Activated CD8-positive, alpha-beta memory T cell treated with anti-CD3 and anti-CD28 coated beads, Interleukin-2, amount 50 U/mL, for 24 hours (primary cell): ENCODE results near the gene BOC.

Experiments used
- DNase-seq: peaks from one replicate; pipeline ENCODE4 v3.0.0-alpha.2; 2020; ENCODE audit errors: extremely low read depth

The BOC gene

GRCh38 chr3:113185194-113185835 lies 26.0 kb upstream of the BOC start:
- DNase-seq, result no peak

- DNase-seq, result no peak
Measured at GRCh38 chr3:113186566-113186965, 24.8 kb upstream of the BOC start.

GRCh38 chr3:113193288-113193687 lies 18.1 kb upstream of the BOC start:
- no peak for DNase-seq

- DNase-seq, result no peak
Measured at GRCh38 chr3:113193719-113194118, 17.6 kb upstream of the BOC start.

- no peak for DNase-seq
Measured at GRCh38 chr3:113194823-113195401, 16.4 kb upstream of the BOC start.

- DNase-seq, result no peak
Measured at GRCh38 chr3:113200351-113200750, 11.0 kb upstream of the BOC start.

- DNase-seq, result no peak
Measured at GRCh38 chr3:113200946-113201345, 10.4 kb upstream of the BOC start.

GRCh38 chr3:113204371-113204770 lies 7.0 kb upstream of the BOC start:
- DNase-seq, result no peak

- no peak for DNase-seq
Measured at GRCh38 chr3:113205481-113205880, 5.9 kb upstream of the BOC start.

- no peak for DNase-seq
Measured at GRCh38 chr3:113210604-113211329, 590 bp upstream of the BOC start.

GRCh38 chr3:113212150-113212843 lies 940 bp downstream of the BOC start:
- no peak for DNase-seq

- no peak for DNase-seq
Measured at GRCh38 chr3:113212844-113213375, 1.6 kb downstream of the BOC start.

GRCh38 chr3:113213896-113214587 lies 2.7 kb downstream of the BOC start:
- no peak for DNase-seq

GRCh38 chr3:113214917-113215595 lies 3.7 kb downstream of the BOC start:
- DNase-seq, result no peak

GRCh38 chr3:113216393-113216792 lies 5.0 kb downstream of the BOC start:
- DNase-seq, result no peak

GRCh38 chr3:113218011-113218680 lies 6.8 kb downstream of the BOC start:
- DNase-seq, result no peak

- no peak for DNase-seq
Measured at GRCh38 chr3:113218681-113219045, 7.3 kb downstream of the BOC start.

- DNase-seq, result no peak
Measured at GRCh38 chr3:113219605-113220300, 8.4 kb downstream of the BOC start.

GRCh38 chr3:113220721-113221120 lies 9.4 kb downstream of the BOC start:
- DNase-seq, result no peak

- no peak for DNase-seq
Measured at GRCh38 chr3:113221721-113222257, 10.4 kb downstream of the BOC start.
